ENCODE measurements around the gene KCNJ4. TPM values are rescaled to one million over a fixed set of nuclear protein-coding genes. Genes with fewer than 3 reads are reported as not detected.

The KCNJ4 gene
- total and polyA plus RNA-seq, 7 experiments from 2014 or later: not detected

- H3K36me3 ChIP-seq (ENCODE audit: control insufficient read depth in 2 of 3, insufficient read depth in 3 of 3, low read length in 3 of 3): no peaks in the 10 kb centered on the region
- no peaks in the 10 kb centered on the region for H3K4me1 ChIP-seq (ENCODE audit: control insufficient read depth in 2 of 2, insufficient read depth in 2 of 2, low read length in 2 of 2)
- Mint-ChIP-seq H3K4me3 (no peak overlapping the region), H3K9me3 (no peaks in the 10 kb centered on the region), H3K4me1 (no peaks in the 10 kb centered on the region), H3K27me3 (no peaks in the 10 kb centered on the region), H3K36me3 (no peaks in the 10 kb centered on the region), H3K27ac (peak overlapping the region in 1 of 9 donors; percentile 31)
- CTCF ChIA-PET: no interaction called here
- DNase-seq (no peak), ATAC-seq (no peak)
- POLR2A ChIA-PET: no interaction called here
- no peaks in the 10 kb centered on the region for H3K9me3 ChIP-seq (ENCODE audit: control insufficient read depth in 2 of 3, low read length in 3 of 3)
- no peak overlapping the region for H3K27ac ChIP-seq (ENCODE audit: low read depth, low read length)
- no peaks in the 10 kb centered on the region for H3K27me3 ChIP-seq (ENCODE audit: control insufficient read depth in 2 of 2, insufficient read depth in 2 of 2, low read length in 2 of 2)
- no peak overlapping the region for H3K4me3 ChIP-seq (ENCODE audit: low read length)
- intact Hi-C loops (cut with micrococcal nuclease): no loop called here
Observed at GRCh38 chr22:38427940-38428339, 27.1 kb downstream of the KCNJ4 start.

GRCh38 chr22:38427465-38427864 is 27.5 kb downstream of the KCNJ4 start:
- H3K27me3 ChIP-seq (ENCODE audit: control insufficient read depth in 2 of 2, insufficient read depth in 2 of 2, low read length in 2 of 2): no peaks in the 10 kb centered on the region
- ChIA-PET CTCF (no interaction called here), POLR2A (no interaction called here)
- H3K4me3 Mint-ChIP-seq: no peak overlapping the region
- no peaks in the 10 kb centered on the region for H3K36me3 ChIP-seq (ENCODE audit: control insufficient read depth in 2 of 3, insufficient read depth in 3 of 3, low read length in 3 of 3)
- no peak overlapping the region for H3K27ac ChIP-seq (ENCODE audit: low read depth, low read length)
- no peaks in the 10 kb centered on the region for H3K9me3 ChIP-seq (ENCODE audit: control insufficient read depth in 2 of 3, low read length in 3 of 3)
- H3K9me3 Mint-ChIP-seq: no peaks in the 10 kb centered on the region
- DNase-seq: no peak
- no peaks in the 10 kb centered on the region for H3K4me1 Mint-ChIP-seq
- H3K4me1 ChIP-seq (ENCODE audit: control insufficient read depth in 2 of 2, insufficient read depth in 2 of 2, low read length in 2 of 2): no peaks in the 10 kb centered on the region
- H3K36me3 Mint-ChIP-seq: no peaks in the 10 kb centered on the region
- H3K27ac Mint-ChIP-seq: no peak overlapping the region
- intact Hi-C loops (cut with micrococcal nuclease): no loop called here
- H3K27me3 Mint-ChIP-seq: no peaks in the 10 kb centered on the region
- no peak for ATAC-seq
- no peak overlapping the region for H3K4me3 ChIP-seq (ENCODE audit: low read length)

GRCh38 chr22:38426628-38427027 is 28.4 kb downstream of the KCNJ4 start:
- intact Hi-C loops (cut with micrococcal nuclease): no loop called here
- Mint-ChIP-seq H3K36me3 (no peaks in the 10 kb centered on the region), H3K27ac (no peak overlapping the region), H3K9me3 (no peaks in the 10 kb centered on the region), H3K4me1 (no peaks in the 10 kb centered on the region), H3K4me3 (no peak overlapping the region), H3K27me3 (no peaks in the 10 kb centered on the region)
- Histone ChIP-seq H3K27ac (ENCODE audit: low read depth, low read length) (no peak overlapping the region), H3K4me3 (ENCODE audit: low read length) (no peak overlapping the region), H3K36me3 (ENCODE audit: control insufficient read depth in 2 of 3, insufficient read depth in 3 of 3, low read length in 3 of 3) (no peaks in the 10 kb centered on the region), H3K4me1 (ENCODE audit: control insufficient read depth in 2 of 2, insufficient read depth in 2 of 2, low read length in 2 of 2) (no peaks in the 10 kb centered on the region), H3K9me3 (ENCODE audit: control insufficient read depth in 2 of 3, low read length in 3 of 3) (no peaks in the 10 kb centered on the region), H3K27me3 (ENCODE audit: control insufficient read depth in 2 of 2, insufficient read depth in 2 of 2, low read length in 2 of 2) (no peaks in the 10 kb centered on the region)
- ChIA-PET POLR2A (no interaction called here), CTCF (no interaction called here)
- ATAC-seq (no peak), DNase-seq (no peak)

- Mint-ChIP-seq H3K4me1 (no peaks in the 10 kb centered on the region), H3K36me3 (no peaks in the 10 kb centered on the region), H3K27me3 (no peaks in the 10 kb centered on the region), H3K9me3 (no peaks in the 10 kb centered on the region), H3K27ac (no peak overlapping the region), H3K4me3 (no peak overlapping the region)
- H3K27me3 ChIP-seq (ENCODE audit: control insufficient read depth in 2 of 2, insufficient read depth in 2 of 2, low read length in 2 of 2): no peaks in the 10 kb centered on the region
- CTCF ChIA-PET: no interaction called here
- no peak for ATAC-seq
- H3K36me3 ChIP-seq (ENCODE audit: control insufficient read depth in 2 of 3, insufficient read depth in 3 of 3, low read length in 3 of 3): no peaks in the 10 kb centered on the region
- intact Hi-C loops (cut with micrococcal nuclease): no loop called here
- POLR2A ChIA-PET: no interaction called here
- H3K4me3 ChIP-seq (ENCODE audit: low read length): no peak overlapping the region
- no peak overlapping the region for H3K27ac ChIP-seq (ENCODE audit: low read depth, low read length)
- no peaks in the 10 kb centered on the region for H3K4me1 ChIP-seq (ENCODE audit: control insufficient read depth in 2 of 2, insufficient read depth in 2 of 2, low read length in 2 of 2)
- DNase-seq: no peak
- no peaks in the 10 kb centered on the region for H3K9me3 ChIP-seq (ENCODE audit: control insufficient read depth in 2 of 3, low read length in 3 of 3)
Observed at GRCh38 chr22:38424525-38425080, 30.4 kb downstream of the KCNJ4 start.

GRCh38 chr22:38423512-38424503 is 31.2 kb downstream of the KCNJ4 start:
- H3K4me1 Mint-ChIP-seq: no peaks in the 10 kb centered on the region
- no peaks in the 10 kb centered on the region for H3K4me1 ChIP-seq (ENCODE audit: control insufficient read depth in 2 of 2, insufficient read depth in 2 of 2, low read length in 2 of 2)
- H3K27ac ChIP-seq (ENCODE audit: low read depth, low read length): no peak overlapping the region
- DNase-seq: no peak
- no peaks in the 10 kb centered on the region for H3K27me3 ChIP-seq (ENCODE audit: control insufficient read depth in 2 of 2, insufficient read depth in 2 of 2, low read length in 2 of 2)
- H3K36me3 Mint-ChIP-seq: no peaks in the 10 kb centered on the region
- H3K36me3 ChIP-seq (ENCODE audit: control insufficient read depth in 2 of 3, insufficient read depth in 3 of 3, low read length in 3 of 3): no peaks in the 10 kb centered on the region
- ChIA-PET POLR2A (no interaction called here), CTCF (no interaction called here)
- intact Hi-C loops (cut with micrococcal nuclease): no loop called here
- no peak for ATAC-seq
- H3K4me3 ChIP-seq (ENCODE audit: low read length): no peak overlapping the region
- no peaks in the 10 kb centered on the region for H3K9me3 Mint-ChIP-seq
- no peaks in the 10 kb centered on the region for H3K9me3 ChIP-seq (ENCODE audit: control insufficient read depth in 2 of 3, low read length in 3 of 3)
- no peak overlapping the region for H3K4me3 Mint-ChIP-seq
- H3K27ac Mint-ChIP-seq: no peak overlapping the region
- H3K27me3 Mint-ChIP-seq: peaks cover 0 to 3% (median 0%) of the 10 kb centered on the region in 5 donors

- Histone ChIP-seq H3K36me3 (ENCODE audit: control insufficient read depth in 2 of 3, insufficient read depth in 3 of 3, low read length in 3 of 3) (no peaks in the 10 kb centered on the region), H3K27ac (ENCODE audit: low read depth, low read length) (no peak overlapping the region), H3K27me3 (ENCODE audit: control insufficient read depth in 2 of 2, insufficient read depth in 2 of 2, low read length in 2 of 2) (no peaks in the 10 kb centered on the region), H3K4me3 (ENCODE audit: low read length) (no peak overlapping the region), H3K4me1 (ENCODE audit: control insufficient read depth in 2 of 2, insufficient read depth in 2 of 2, low read length in 2 of 2) (no peaks in the 10 kb centered on the region), H3K9me3 (ENCODE audit: control insufficient read depth in 2 of 3, low read length in 3 of 3) (no peaks in the 10 kb centered on the region)
- H3K4me1 Mint-ChIP-seq: no peaks in the 10 kb centered on the region
- ChIA-PET CTCF (no interaction called here), POLR2A (no interaction called here)
- no peak overlapping the region for H3K4me3 Mint-ChIP-seq
- H3K36me3 Mint-ChIP-seq: no peaks in the 10 kb centered on the region
- no peaks in the 10 kb centered on the region for H3K9me3 Mint-ChIP-seq
- intact Hi-C loops (cut with micrococcal nuclease): no loop called here
- ATAC-seq: no peak
- DNase-seq: no peak
- H3K27ac Mint-ChIP-seq: no peak overlapping the region
- H3K27me3 Mint-ChIP-seq: peaks cover 0 to 4% (median 0%) of the 10 kb centered on the region in 5 donors
Observed at GRCh38 chr22:38422611-38423511, 32.1 kb downstream of the KCNJ4 start.
